Breast epithelium (tissue), 3 donors: ENCODE measurements around the gene CHST9.

Source experiments
- POLR2AphosphoS5 ChIP-seq, 3 donors: sonication (generic); formaldehyde crosslinking; IDR thresholded peaks; one replicate each; pipeline ENCODE4 v1.6.1; 2017; ENCODE audit warnings: antibody characterized with exemption in 3 of 3
- TF ChIP-seq, protein P1 (sequence below), 3 donors: fragments of 450-650 bp; IDR thresholded peaks; one replicate each; pipeline ENCODE4 v1.5.1; 2016 to 2017; ENCODE audit warnings: antibody characterized with exemption in 3 of 3, mild to moderate bottlenecking in 3 of 3, moderate library complexity in 3 of 3

GRCh38 chr18:27022477-27022876 lies 162.6 kb downstream of the CHST9 start:
- TF ChIP-seq, protein P1, sequence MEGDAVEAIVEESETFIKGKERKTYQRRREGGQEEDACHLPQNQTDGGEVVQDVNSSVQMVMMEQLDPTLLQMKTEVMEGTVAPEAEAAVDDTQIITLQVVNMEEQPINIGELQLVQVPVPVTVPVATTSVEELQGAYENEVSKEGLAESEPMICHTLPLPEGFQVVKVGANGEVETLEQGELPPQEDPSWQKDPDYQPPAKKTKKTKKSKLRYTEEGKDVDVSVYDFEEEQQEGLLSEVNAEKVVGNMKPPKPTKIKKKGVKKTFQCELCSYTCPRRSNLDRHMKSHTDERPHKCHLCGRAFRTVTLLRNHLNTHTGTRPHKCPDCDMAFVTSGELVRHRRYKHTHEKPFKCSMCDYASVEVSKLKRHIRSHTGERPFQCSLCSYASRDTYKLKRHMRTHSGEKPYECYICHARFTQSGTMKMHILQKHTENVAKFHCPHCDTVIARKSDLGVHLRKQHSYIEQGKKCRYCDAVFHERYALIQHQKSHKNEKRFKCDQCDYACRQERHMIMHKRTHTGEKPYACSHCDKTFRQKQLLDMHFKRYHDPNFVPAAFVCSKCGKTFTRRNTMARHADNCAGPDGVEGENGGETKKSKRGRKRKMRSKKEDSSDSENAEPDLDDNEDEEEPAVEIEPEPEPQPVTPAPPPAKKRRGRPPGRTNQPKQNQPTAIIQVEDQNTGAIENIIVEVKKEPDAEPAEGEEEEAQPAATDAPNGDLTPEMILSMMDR (IDR thresholded peaks at IDR 0.05), result no peak
- no peak for TF ChIP-seq POLR2AphosphoS5 (IDR thresholded peaks at IDR 0.05)
